HepG2 (cell line): ENCODE measurements around the gene POLR1G. TPM values are rescaled to one million over a fixed set of nuclear protein-coding genes. Genes with fewer than 3 reads are reported as not detected.

Experiments used
- DRAP1 ChIP-seq: IDR thresholded peaks from 2 replicates; pipeline ENCODE4 v1.6.1; 2016; ENCODE audit warnings: missing genetic modification reagents, missing compliant biosample characterization
- FOXM1 ChIP-seq: sonication (generic); formaldehyde crosslinking; IDR thresholded peaks from 2 replicates; pipeline ENCODE4 v1.5.0; 2020; ENCODE audit warnings: missing genetic modification reagents
- GLI4 ChIP-seq: sonication (generic); formaldehyde crosslinking; IDR thresholded peaks from 2 replicates; pipeline ENCODE4 v1.5.1; 2020; ENCODE audit warnings: missing genetic modification reagents, mild to moderate bottlenecking, moderate library complexity, borderline replicate concordance
- MXI1 ChIP-seq: IDR thresholded peaks from 3 replicates; pipeline ENCODE4 v1.6.1; 2012; ENCODE audit warnings: low read depth, low read length, inconsistent platforms, borderline replicate concordance
- PATZ1 ChIP-seq: sonication (generic); formaldehyde crosslinking; IDR thresholded peaks from 2 replicates; pipeline ENCODE4 v1.4.0; 2020; ENCODE audit warnings: missing genetic modification reagents
- PCBP2 ChIP-seq: fragments of 200-400 bp; formaldehyde crosslinking; optimal IDR thresholded peaks from 2 replicates; pipeline ENCODE3; 2018; ENCODE audit warnings: low read length, low read depth; ENCODE audit not compliant: poor library complexity, severe bottlenecking
- SCMH1 ChIP-seq: sonication (generic); formaldehyde crosslinking; IDR thresholded peaks from 2 replicates; pipeline ENCODE4 v1.9.0; 2021; ENCODE audit warnings: missing genetic modification reagents, mild to moderate bottlenecking, borderline replicate concordance
- SIX4 ChIP-seq: sonication (generic); formaldehyde crosslinking; IDR thresholded peaks from 2 replicates; pipeline ENCODE4 v1.4.0; 2020; ENCODE audit warnings: missing genetic modification reagents
- SOX6 ChIP-seq, 2 experiments: fragments of 450-650 bp in 1 of 2; sonication (generic) in 1 of 2; formaldehyde crosslinking in 1 of 2; IDR thresholded peaks; 2 replicates each; pipeline versions ENCODE4 v1.4.0 to v1.6.1; 2017 to 2020; ENCODE audit warnings: antibody characterized with exemption in 1 of 2, mild to moderate bottlenecking in 1 of 2, missing genetic modification reagents in 1 of 2
- TCF12 ChIP-seq, 2 experiments: fragments of 450-650 bp in 1 of 2; sonication (generic) in 1 of 2; formaldehyde crosslinking in 1 of 2; IDR thresholded peaks; 2 replicates each; pipeline versions ENCODE4 v1.6.1 to v1.8.0; 2017 to 2022; ENCODE audit warnings: antibody characterized with exemption in 1 of 2, mild to moderate bottlenecking in 1 of 2, missing genetic modification reagents in 1 of 2, moderate library complexity in 1 of 2
- TOE1 ChIP-seq: sonication (generic); formaldehyde crosslinking; IDR thresholded peaks from 2 replicates; pipeline ENCODE4 v1.4.0; 2020; ENCODE audit warnings: mild to moderate bottlenecking, missing genetic modification reagents
- ZBED4 ChIP-seq: sonication (generic); formaldehyde crosslinking; IDR thresholded peaks from 2 replicates; pipeline ENCODE4 v1.4.0; 2020; ENCODE audit warnings: missing genetic modification reagents, borderline replicate concordance
- ZBTB26 ChIP-seq: IDR thresholded peaks from 2 replicates; pipeline ENCODE4 v1.6.1; 2016; ENCODE audit warnings: missing compliant biosample characterization, missing genetic modification reagents, borderline replicate concordance
- ZFY ChIP-seq: sonication (generic); formaldehyde crosslinking; IDR thresholded peaks from 2 replicates; pipeline ENCODE4 v1.4.0; 2020; ENCODE audit warnings: missing genetic modification reagents
- ZNF460 ChIP-seq: sonication (generic); formaldehyde crosslinking; IDR thresholded peaks from 2 replicates; pipeline ENCODE4 v1.5.1; 2020; ENCODE audit warnings: missing genetic modification reagents, mild to moderate bottlenecking, borderline replicate concordance
- ZNF501 ChIP-seq: sonication (generic); formaldehyde crosslinking; IDR thresholded peaks from 2 replicates; pipeline ENCODE4 v1.5.1; 2020; ENCODE audit warnings: mild to moderate bottlenecking, moderate library complexity, missing genetic modification reagents
- ZNF883 ChIP-seq: sonication (generic); formaldehyde crosslinking; IDR thresholded peaks from 2 replicates; pipeline ENCODE4 v1.5.1; 2020; ENCODE audit warnings: mild to moderate bottlenecking, missing genetic modification reagents; ENCODE audit errors: not compliant biosample characterization
- ZUFSP ChIP-seq: sonication (generic); formaldehyde crosslinking; IDR thresholded peaks from 2 replicates; pipeline ENCODE4 v1.9.0; 2021; ENCODE audit warnings: missing genetic modification reagents, mild to moderate bottlenecking, borderline replicate concordance
- polyA plus RNA-seq, 8 experiments: library from polyadenylated mRNA; depleted of rRNA in 3 of 8; stranded (reverse) in 7 of 8; unstranded in 1 of 8; fragments of >200 nt; fragmentation: Illumina TruSeq in 4 of 8; extraction: Trizol in 4 of 8; gene quantifications; 2 replicates each; pipeline versions ENCODE4 v1.2.1 to v1.2.3, GENCODE V29; 2011 to 2016; ENCODE audit warnings: low read depth in 4 of 8, missing spikeins in 1 of 8, mixed read lengths in 1 of 8; ENCODE audit not compliant: insufficient read depth in 1 of 8
- total RNA-seq, 5 experiments: library from RNA; depleted of rRNA; stranded (reverse); fragments of >200 nt; fragmentation: Illumina TruSeq; extraction: Trizol; gene quantifications; 2 replicates each; pipeline ENCODE4 v1.2.3, GENCODE V29; 2016; ENCODE audit warnings: low read depth in 1 of 5

POLR1G gene
- total and polyA plus RNA-seq, 2 of the 13 experiments (the other 11 are each of a cell fraction or from before 2014, with no cell fraction given), result 3.5 to 20.8 TPM

- TF ChIP-seq SOX6 (IDR thresholded peaks at IDR 0.05), result no peak
- TF ChIP-seq SOX6 (CRISPR knock-in tag; IDR thresholded peaks at IDR 0.05), result peak; percentile 93
- no peak for TF ChIP-seq ZUFSP (CRISPR knock-in tag)
- no peak for TF ChIP-seq TCF12 (IDR thresholded peaks at IDR 0.05)
- 0 out of 2 replicates have a peak, but pooled peaks have one; percentile 56 for TF ChIP-seq TCF12 (CRISPR knock-in tag; IDR thresholded peaks at IDR 0.05)
- TF ChIP-seq FOXM1 (CRISPR knock-in tag), result no peak
- peak; percentile 94 for TF ChIP-seq ZBED4 (CRISPR knock-in tag)
- peak; percentile 12; the same call in 1 of the 3 replicates for TF ChIP-seq MXI1
- TF ChIP-seq SCMH1, result no peak
- peak; percentile 42; the same call in 1 of the 2 replicates for TF ChIP-seq ZNF501
- peak; percentile 99 for TF ChIP-seq PATZ1 (CRISPR knock-in tag)
- TF ChIP-seq TOE1 (CRISPR knock-in tag), result no peak
- peak; percentile 57; the same call in 1 of the 2 replicates for TF ChIP-seq DRAP1 (CRISPR knock-in tag)
- no peak for TF ChIP-seq GLI4 (CRISPR knock-in tag)
- no peak for TF ChIP-seq ZBTB26 (CRISPR knock-in tag)
- peak; percentile 43 for TF ChIP-seq PCBP2
- TF ChIP-seq SIX4 (CRISPR knock-in tag), result no peak
- peak; percentile 47; the same call in 1 of the 2 replicates for TF ChIP-seq ZFY
- no peak for TF ChIP-seq ZNF460 (CRISPR knock-in tag)
- no peak for TF ChIP-seq ZNF883 (CRISPR knock-in tag)
These were observed 37.2 kb downstream of the POLR1G start (continued) for GRCh38 chr19:45443462-45444317.
